ENCODE results near the gene ZFHX3.
A peak's percentile ranks its signal among the peaks of the same experiment; 100 is the strongest.
"Not testable (repeated sequence)": the region's sequence is repeated elsewhere in the genome, so short reads cannot be mapped to it uniquely, and the experiment has no call there.

The ZFHX3 gene

DNA sequence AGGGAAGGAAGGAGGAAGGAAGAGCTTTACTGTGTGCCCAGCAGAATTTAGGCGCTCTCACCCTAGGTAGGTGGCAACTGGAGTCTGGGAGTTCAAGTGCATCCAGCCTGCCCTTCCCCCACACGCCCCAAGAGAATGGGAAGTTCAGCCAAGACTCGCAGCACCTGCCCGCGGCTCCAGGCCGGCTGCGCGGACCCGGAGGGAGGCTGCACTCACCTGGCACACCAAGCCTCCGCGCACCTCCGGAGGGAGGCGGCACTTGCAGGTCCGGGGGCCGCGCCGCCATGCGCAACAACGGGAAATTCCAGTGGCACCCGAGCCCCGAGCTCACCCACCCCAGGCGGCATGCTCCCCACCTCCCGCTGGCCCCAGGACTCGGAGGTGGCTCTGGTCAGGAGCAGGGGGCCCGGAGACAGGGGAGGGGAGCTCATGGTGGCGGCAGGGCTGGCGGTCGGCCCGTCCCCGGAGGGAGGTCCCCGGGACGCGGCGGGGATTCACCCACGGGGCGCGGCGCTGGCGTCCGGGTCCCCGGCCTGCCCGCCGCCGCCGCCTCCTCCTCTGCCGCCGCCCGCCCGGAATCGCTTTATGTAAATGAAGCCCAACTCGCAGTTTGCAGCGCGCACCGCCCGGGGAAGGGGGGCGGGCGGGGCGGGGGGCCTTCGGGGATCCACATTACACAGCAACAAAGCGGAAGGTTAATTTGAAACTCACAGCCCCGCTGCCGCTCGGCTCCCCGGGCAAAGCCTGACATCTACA is at the start of gene ZFHX3:
Gene ZFHX3 (minus strand): TSS at position 593 of the 756 bp plus-strand sequence. CDS start 87,983 bp downstream, outside the sequence.
- no peak for DNase-seq (ENCODE audit: low spot score)

DNA sequence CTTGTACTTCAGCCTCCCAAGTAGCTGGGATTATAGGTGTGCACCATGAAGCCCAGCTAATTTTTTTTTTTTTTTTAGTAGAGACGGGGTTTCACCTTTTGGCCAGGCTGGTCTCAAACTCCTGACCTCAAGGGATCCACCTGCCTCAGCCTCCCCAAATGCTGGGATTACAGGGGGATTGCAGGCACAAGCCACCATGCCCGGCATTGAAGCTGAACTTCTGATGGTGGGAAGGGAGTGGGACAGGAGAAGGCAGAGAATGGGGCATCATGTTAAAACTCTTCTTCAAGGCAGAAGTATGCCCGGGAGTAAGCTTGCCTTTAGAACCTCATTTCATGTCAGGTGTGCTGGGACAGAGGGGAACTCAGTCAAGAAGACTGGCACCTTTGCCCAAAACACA is 48.6 kb upstream of the ZFHX3 start:
- no peak for DNase-seq (ENCODE audit: low spot score)

DNA sequence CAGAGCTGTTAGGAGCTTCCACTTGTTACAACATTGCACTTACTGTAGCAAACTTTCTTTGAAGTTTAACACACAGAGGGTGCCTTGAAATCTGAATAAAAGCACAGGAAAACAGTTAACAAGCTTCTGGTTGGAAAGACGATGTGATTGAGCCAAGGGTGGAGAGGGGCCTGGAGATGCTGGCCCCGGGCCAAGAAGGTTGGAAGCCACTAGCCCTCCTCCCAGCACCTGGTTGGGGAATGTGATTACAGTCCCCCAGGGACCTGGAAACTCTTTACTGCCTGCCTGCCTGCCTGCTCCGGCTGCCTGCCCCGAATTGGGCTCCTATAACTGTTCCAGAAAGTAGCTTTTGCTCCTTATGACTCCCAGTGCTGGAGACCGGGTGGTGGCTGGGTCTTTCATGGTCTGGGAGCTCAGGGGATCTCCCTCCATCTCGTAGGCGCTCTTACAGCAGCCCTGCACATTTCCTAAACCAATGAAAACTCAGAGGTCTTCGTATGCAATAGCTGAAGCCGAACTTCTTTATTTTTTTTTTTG is 48.0 kb upstream of the ZFHX3 start:
- no peak for DNase-seq (ENCODE audit: low spot score)

DNA sequence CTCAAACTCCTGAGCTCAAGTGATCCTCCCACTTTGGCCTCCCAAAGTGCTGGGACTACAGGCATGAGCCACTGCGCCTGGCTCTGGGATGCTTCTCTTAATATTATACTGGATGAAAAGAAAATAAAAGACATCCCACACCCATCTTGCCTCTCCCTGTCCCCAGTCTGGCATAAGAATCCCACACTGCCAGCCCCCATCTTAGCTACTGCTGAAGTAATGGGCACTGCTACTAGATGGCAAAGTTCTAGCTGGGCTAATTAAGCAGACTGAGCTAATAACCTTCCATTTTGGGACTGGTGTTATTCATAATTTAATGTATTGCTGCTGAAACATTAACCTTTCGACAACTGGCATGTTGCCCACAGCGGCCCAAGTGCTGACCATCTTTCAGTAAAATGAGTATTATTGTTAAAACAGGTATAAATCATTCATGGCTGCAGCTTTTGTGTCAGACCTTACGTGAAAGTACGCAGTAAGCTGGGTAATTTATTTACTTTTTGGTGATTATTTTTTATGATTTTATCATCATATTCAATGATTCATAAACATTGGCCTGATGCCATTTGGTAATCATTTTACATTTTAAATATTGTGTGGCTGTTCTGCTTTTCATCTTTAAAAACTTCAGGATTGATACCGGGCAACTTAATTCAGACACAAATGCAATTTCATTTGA is 47.4 kb upstream of the ZFHX3 start:
- DNase-seq (ENCODE audit: low spot score), result no peak

DNA sequence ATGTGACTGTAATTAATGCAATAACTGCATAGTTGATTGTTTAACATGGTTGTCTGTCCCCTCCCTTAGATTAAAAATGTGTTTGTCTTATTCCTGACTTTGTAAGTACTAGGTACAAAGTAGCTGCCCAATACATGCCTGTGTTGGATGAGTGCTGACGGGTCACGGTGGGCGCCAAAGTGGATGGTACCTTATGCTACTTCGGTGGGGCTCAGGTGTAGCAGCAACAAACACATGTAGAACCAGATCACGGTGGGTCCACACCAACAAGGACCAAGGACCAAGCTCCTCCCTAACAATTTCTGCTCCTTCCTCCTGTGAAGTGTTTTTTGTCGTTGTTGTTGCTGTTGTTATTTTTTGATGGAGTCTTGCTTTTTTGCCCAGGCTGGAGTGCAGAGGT is 46.4 kb upstream of the ZFHX3 start:
- DNase-seq (ENCODE audit: low spot score), result no peak

GRCh38 chr16:73093146-73094144 is 45.5 kb upstream of the ZFHX3 start:
- DNase-seq (ENCODE audit: low spot score), result no peak

- peak; percentile 77 for DNase-seq (ENCODE audit: low spot score)
These were observed 44.4 kb upstream of the ZFHX3 start for GRCh38 chr16:73092236-73092781.

DNA sequence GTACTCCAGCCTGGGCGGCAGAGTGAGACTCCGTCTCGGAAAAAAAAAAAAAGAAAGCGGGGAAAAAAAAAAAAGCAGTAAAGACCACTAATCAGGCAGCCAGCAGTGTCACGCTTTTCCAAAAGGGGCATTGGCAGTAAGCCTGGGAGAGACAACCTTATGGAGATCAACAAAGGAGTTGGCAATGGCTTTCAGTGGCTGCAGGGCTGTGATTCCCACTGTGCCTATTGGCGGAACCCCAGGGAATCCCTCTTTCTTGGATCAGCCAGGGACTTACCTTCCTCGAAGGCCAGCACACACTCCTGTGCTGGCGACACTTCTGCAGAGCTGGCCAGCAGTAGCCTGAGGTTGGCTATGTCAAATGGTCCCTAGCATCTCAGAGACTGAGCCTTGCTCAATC is 43.2 kb upstream of the ZFHX3 start:
- DNase-seq (ENCODE audit: low spot score), result no peak

- DNase-seq (ENCODE audit: low spot score), result no peak
These were observed 41.5 kb upstream of the ZFHX3 start for GRCh38 chr16:73089420-73089819.

DNA sequence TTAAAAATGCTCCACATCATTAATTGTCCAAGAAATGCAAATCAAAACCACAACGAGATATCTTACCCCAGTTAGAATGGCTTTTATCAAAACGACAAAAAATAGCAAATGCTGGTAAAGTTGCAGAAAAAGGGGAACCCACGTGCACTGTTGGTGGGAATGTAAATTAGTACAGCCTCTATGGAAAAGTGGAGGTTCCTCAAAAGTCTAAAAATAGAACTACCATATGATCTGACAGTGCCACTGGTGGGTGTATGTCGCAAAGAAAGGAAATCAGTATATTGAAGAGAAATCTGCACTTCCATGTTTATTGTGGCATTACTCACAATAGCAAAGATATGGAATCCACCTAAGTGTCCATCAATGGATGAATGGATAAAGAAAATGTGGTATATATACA is 38.2 kb upstream of the ZFHX3 start:
- no peak for DNase-seq (ENCODE audit: low spot score)

DNA sequence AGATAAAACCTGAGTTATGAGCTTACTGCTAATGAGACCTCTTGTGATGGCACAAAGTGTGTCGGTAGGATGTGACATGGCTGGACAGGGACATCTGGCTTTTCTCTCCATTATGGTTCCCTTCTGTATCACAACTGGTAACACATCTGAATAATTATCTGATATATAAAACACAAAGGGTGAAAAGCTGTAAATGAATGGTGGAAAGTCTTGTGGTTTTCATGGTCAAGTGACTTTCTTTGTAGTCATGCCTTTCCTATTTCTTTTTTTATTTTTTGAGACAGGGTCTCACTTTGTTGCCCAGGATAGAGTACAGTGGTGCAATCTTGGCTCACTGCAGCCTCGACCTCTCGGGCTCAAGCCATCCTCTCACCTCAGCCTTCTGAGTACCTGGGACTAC is 35.3 kb upstream of the ZFHX3 start:
- DNase-seq (ENCODE audit: low spot score), result no peak

- DNase-seq (ENCODE audit: low spot score), result not testable (repeated sequence)
These were observed 34.7 kb upstream of the ZFHX3 start for GRCh38 chr16:73082634-73083051.

DNA sequence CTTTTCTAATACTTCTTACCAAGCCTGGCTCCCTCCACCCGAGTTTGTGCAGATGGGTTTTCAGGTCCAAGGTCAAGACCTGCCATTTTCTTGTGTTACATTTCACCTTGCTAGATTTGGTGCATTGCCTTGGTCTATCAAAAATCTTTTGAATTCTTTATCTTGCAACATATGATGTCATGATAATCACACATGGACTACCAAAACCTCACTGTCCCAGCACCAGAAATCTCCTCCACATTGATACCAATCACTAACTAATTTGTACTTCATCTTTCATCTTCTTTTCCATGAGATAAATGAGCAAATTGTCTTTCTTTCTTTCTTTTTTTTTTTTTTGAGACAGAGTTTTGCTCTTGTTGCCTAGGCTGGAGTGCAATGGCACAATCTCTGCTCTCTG is 33.0 kb upstream of the ZFHX3 start:
- no peak for DNase-seq (ENCODE audit: low spot score)

DNA sequence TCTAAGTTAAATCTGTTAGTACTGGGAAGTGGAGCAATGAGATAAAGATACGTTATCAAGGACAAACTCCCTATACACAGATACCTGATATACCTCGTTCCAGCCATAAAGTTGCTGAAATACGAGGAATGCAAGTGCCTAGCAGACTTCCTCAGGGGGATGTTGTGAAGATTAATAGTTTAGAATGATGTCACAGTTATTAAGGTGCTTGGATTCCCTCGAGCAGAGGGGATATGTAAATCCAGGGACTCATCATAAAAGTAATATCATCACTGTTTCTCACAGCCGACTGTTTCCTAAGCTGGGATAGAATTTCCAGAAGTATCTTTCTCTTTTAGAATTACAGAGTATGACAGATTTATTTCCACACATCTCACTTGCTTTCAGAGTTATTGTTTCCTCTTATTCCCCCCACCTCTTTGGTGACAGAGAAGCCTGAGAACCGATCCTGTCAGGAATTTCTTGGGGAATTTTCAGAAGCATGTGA is 28.4 kb upstream of the ZFHX3 start:
- no peak for DNase-seq (ENCODE audit: low spot score)

DNA sequence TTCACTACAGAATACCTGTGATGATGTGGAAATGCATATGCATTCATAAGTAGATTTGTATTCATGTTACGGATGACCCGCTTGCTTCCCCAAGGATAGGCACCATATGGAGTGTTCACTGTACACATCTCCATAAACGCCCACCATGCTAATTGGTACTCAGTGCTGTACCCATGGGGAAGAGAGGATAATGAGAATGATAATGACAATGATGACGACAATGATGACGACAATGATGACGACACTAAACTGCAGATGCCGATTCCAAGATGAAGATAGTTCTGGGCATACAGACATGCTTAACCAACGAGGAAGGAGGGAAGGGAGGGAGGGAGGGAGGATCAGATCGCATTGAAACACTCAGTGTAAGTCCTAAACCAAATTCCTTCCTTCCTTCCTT is 26.5 kb upstream of the ZFHX3 start:
- DNase-seq (ENCODE audit: low spot score), result no peak

- DNase-seq (ENCODE audit: low spot score), result not testable (repeated sequence)
These were observed 24.1 kb upstream of the ZFHX3 start for GRCh38 chr16:73072051-73072450.

GRCh38 chr16:73071131-73071940 is 23.4 kb upstream of the ZFHX3 start:
- DNase-seq (ENCODE audit: low spot score), result no peak

- no peak for DNase-seq (ENCODE audit: low spot score)
These were observed 21.8 kb upstream of the ZFHX3 start for GRCh38 chr16:73069581-73070262.

GRCh38 chr16:73068541-73069401 is 20.8 kb upstream of the ZFHX3 start:
- DNase-seq (ENCODE audit: low spot score), result no peak
